GM10847 (cell line): ENCODE measurements around the gene PRKG1.

Experiments
- POLR2A ChIP-seq: IDR thresholded peaks from 2 replicates; pipeline ENCODE4 v1.6.1; 2011; ENCODE audit not compliant: insufficient read length; ENCODE audit errors: extremely low read depth

PRKG1 gene

GRCh38 chr10:51679841-51680240 is 605.6 kb downstream of the PRKG1 start:
- TF ChIP-seq POLR2A, result no peak

DNA sequence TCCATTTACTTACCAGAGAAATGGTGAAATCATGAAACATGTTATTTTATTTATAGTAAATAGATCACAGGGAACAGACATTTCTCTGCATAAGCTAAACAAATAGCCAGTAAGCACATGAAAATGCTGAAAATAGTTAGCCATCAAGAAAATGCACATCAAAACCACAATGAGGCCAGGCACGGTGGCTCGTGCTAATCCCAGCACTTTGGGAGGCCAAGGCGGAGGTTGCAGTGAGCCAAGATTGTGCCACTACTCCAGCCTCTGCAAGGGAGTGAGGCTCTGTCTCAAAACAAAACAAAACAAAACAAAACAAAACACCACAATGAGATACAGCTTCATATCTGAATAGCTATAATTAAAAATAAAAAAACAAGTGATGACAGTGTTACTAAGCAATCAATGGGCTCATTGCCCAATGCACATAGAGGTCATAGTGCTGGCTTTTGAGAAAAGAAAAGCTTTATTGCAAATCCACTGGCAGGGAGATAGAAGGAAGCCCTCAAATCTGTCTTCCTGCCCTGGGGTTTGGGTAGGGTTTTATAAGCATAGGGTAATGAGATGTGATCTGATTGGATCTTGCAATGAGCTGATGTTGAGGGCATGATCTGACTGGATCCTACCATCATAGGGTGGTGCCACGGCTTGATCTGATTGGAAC is 608.9 kb downstream of the PRKG1 start:
- no peak for TF ChIP-seq POLR2A

GRCh38 chr10:51685768-51686167 is 611.5 kb downstream of the PRKG1 start:
- TF ChIP-seq POLR2A, result no peak

GRCh38 chr10:51687296-51687695 is 613.0 kb downstream of the PRKG1 start:
- no peak for TF ChIP-seq POLR2A

DNA sequence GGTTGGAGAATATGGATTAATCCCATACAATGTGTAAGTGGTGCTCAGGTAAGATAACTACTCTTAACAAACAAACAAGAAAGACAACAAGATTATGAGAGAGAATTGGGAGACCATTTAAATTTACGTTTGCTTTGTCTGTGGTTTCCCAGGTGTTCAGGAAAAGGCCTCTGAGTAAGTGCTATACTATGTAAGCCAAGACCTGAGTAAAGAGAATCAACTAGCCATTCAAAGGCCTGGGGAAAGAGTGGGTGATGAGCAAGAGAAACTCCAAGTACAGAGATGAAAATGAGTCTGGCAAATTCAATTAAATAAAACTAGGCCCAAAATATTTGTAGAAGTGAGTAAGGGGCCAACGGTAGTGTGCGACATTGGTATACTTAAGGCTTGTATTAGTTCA is 615.2 kb downstream of the PRKG1 start:
- no peak for TF ChIP-seq POLR2A

DNA sequence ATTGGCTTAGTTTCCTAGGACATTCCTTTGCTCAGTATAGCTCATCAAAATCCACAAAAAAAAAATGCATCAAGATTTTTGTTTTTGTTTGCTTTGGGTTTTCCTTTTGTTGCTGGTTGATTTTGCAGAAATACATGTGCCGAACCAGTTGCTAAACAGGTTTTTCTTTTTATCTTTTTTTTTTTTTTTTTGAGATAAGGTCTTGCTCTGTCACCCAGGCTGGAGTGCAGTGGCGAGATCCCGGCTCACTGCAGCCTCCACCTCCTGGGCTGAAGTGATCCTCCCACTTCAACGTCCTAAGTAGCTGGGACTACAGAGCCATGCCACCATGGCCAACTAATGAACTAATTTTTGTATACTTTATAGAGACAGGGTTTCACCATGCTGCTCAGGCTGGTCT is 616.8 kb downstream of the PRKG1 start:
- no peak for TF ChIP-seq POLR2A

- TF ChIP-seq POLR2A, result no peak
These were observed 619.9 kb downstream of the PRKG1 start for GRCh38 chr10:51694086-51694768.

- no peak for TF ChIP-seq POLR2A
These were observed 622.0 kb downstream of the PRKG1 start for GRCh38 chr10:51696251-51696650.

DNA sequence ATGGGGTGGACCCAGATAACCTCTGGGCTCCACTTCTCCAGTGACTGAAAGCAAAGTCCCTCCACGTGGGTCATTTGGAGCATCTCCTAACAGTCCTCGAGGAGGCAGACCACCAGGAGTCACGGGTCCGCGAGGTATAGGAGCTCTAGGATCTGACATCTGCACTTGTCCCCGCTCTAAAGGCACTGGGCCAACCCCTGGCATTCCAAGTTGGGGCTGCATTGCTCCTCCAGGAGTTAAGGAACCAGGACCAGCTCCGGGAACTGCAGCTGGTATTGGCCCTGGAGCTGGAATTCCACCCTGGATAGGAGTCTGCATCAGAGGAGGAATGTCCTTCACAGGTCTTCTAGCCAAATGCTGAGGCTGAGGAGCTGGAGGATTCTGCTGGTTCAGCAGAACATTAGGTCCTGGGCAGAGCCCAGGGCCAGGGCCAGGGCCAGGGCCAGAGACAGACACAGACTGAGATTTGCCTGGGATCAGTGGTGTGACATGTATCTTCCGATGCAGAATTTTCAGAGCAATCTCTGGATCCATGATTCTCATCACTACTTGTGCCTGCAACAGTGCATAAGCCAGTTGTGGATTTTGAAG is 624.3 kb downstream of the PRKG1 start:
- no peak for TF ChIP-seq POLR2A

GRCh38 chr10:51699145-51699474 is 624.8 kb downstream of the PRKG1 start:
- TF ChIP-seq POLR2A, result no peak

DNA sequence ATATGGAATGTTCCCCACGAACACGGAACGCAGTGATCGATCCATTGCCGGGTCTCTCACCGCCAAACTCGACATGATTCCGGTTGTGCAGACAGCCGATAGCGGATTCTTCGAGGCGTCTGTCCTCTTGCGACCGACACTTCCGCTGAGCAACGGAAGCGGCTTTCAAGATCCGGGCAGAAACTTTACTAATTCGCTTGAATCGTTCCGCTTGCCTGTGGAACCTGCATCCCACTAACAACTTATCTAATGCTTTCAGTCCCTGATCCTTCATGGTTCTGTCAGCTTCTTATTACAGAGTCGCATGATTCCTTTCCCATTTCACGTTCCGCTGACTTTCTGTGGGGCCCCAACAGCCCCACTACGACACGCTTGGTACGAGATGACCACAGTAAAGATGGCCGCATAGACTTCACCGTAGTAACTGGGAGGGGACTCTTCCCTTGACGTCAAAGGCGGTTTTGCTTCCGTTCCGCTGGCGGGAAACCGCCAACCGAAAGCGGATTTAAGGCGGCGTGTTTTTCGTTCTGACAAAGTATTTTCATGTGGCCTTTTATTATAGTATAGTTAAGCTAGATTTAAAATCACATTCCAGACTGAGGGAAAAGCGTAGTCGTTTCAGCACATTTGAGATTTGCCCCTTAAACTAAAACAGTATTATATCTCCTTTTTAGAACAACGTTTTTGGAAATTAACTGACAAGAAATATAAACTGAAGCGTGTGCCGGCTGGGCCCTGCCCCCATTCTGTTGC is 625.4 kb downstream of the PRKG1 start, which contains the start of gene CSTF2T:
Gene CSTF2T, minus strand, starts transcription at position 121 of the 753 bp plus-strand sequence. Its CDS starts 46 bp downstream, at position 75.
- peak; percentile 70 for TF ChIP-seq POLR2A

GRCh38 chr10:51700228-51700817 is 626.0 kb downstream of the PRKG1 start:
- no peak for TF ChIP-seq POLR2A

- TF ChIP-seq POLR2A, result no peak
These were observed 631.5 kb downstream of the PRKG1 start for GRCh38 chr10:51705774-51706173.

- no peak for TF ChIP-seq POLR2A
These were observed 631.9 kb downstream of the PRKG1 start for GRCh38 chr10:51706225-51706624.

GRCh38 chr10:51707392-51707791 is 633.1 kb downstream of the PRKG1 start:
- TF ChIP-seq POLR2A, result no peak
